Head of caudate nucleus (tissue), 42 donors: ENCODE data around the gene GPRIN1.

Source experiments
- DNase-seq, 42 donors: peaks; one replicate each; pipeline versions ENCODE4 v3.0.0 to v3.0.0-alpha.2; 2020 to 2021; ENCODE audit warnings: mixed read lengths in 7 of 42
- intact Hi-C: fragments of 100-400 bp; cut with DNase I; formaldehyde crosslinking; loops from one replicate; pipeline ENCODE4 v1.15.0; 2022

Gene GPRIN1

DNA sequence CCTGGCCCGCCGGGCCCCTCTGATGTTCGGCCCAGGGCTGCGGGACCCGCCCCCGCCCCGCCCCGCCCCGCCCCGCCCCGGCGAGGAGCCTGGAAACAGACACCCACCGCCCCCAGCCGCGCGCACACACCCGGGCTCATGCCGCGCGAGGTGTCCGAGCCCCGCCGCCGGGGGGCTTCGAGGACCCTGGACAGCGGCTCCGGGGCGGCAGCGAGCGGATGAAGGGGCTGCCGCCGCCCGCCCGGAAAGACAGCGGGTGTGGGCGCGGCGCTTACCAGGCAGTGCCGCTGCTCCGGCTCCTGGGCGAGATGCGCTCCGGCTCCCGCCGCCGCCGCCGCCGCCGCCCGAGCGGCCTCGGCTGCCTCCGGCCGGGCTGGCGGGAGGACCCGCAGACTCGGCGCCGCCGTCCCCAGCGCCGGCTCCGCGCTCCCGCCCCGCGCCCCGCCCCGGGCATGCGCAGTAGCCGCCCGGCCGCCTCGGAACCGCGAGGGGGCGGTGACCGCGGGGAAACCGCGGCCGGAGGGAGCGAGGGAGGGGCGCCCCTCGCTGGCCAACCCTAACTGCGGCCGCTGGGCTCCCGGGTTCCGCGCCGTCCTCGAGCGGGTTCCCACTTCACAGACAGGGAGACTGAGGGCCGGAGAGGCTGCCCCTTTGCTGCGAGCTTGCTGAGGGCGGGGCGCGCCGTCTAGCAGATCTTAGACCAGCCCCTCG is at the start of gene GPRIN1:
GPRIN1 (minus strand) TSS at position 433 of the 711 bp plus-strand sequence. CDS start 10,322 bp downstream, outside the sequence.
- peak in 36 of 42 donors; percentile 28 to 86 (median 62) for DNase-seq
- intact Hi-C loops, result no loop called here

DNA sequence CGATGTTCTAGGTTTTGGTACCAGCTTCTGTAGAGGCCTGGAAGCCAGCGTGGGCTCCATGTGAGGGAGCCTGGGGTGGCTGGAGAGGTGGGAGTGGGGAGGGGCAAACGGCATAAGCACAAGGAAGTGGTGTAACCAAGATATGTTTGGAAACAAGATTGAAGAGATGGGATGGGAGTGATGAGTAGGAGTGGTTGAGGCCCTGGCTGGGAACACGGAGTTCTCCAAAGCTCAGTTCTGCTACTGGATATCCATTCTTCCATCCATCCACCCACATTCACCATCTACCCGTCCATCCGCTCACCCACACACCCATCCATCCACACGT is 49.5 kb upstream of the GPRIN1 start:
- intact Hi-C loops, result loop anchor here (10.0 kb wide), 1 partner anchor 295 kb away; no protein-coding TSS in a partner anchor

DNA sequence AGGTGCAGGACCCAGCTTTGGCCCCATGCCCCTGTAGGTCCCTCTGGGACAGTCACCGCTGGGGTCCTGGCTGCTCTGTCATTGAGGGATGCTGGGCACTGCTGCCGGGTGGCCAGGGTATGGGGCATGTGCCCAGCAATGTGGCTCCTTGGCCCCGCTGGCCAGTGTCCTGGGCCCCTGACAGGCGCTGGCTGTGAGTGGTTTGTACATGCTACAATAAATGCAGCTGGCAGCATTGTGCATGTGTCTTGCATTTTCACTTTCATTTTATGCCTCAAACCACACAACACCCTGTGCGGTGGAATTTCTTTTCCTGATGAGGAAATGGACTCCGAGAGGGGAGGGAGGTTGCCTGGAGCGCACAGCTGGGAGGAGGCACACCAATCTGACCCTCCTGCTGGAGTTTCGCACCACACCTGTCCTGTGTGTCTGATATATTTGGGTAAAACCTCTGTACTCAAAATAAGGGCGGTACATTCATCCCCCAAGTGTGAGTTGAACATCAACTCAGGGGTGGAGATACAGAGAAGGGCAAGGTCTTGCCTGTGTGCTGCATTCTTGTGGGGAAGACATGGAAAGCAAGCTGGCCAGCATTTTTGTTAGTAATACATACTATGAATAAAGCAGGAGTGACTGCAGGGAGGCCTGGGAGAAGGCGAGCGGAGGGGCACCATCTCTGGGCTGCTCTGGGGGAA is 49.0 kb upstream of the GPRIN1 start:
- intact Hi-C loops, result loop anchor here (10.0 kb wide), 1 partner anchor 296 kb away; no protein-coding TSS in a partner anchor
- DNase-seq, result no peak

More for the DNA sequence above, 49.5 kb upstream of the GPRIN1 start:
- no peak for DNase-seq

DNA sequence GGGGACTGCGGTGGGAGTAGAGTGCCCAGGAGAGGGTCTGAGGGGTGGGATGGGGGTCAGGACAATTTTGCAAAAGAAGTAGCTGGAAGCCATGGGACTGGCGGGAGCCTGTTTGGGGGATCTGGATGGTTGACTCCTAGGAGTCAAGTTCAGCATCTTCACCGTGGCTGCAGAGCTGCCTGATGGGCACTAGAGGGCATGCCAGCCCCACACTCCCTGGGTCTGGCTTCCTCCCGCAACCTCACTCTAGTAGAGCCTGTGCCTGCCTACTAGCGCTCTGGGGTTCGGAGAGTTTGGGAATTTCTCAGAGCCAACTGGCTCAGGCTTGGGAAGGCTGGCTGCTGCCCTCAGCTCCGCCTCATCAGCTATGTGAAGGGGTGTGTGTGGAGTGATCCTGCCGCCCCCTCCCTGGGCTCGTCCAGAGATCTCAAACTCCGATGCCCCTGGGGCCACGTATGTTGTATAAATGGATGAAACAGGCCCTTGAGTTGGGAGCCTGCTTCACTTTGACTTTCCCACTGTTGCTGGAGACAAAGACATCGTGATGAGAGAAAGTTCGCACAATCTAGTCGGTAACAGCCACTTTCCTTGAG is 48.1 kb upstream of the GPRIN1 start:
- peak; percentile 63 to 93 (median 80) for DNase-seq
- intact Hi-C loops, result loop anchor here (10.0 kb wide), 1 partner anchor 297 kb away; no protein-coding TSS in a partner anchor

DNA sequence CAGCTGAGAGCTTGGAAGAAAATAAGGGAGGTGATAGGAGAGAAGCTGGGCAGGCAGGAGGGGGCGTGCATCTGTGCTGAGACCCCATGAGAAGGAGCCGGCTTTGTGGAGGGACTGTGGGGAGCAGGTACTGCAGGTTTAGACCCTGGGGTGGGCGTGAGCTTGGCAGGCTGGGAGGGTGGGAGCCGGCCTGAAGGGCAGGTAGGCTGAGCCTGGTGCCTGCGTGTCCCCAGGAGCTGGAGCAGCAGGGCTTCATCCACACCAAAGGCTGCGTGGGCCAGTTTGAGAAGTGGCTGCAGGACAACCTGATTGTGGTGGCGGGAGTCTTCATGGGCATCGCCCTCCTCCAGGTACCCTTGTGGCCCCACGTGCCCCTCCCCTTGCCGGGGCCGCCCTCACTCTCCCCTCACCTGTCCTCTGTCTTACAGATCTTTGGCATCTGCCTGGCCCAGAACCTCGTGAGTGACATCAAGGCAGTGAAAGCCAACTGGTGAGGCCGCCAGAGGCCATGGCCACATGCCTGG is 46.6 kb upstream of the GPRIN1 start:
- DNase-seq, result no peak

DNA sequence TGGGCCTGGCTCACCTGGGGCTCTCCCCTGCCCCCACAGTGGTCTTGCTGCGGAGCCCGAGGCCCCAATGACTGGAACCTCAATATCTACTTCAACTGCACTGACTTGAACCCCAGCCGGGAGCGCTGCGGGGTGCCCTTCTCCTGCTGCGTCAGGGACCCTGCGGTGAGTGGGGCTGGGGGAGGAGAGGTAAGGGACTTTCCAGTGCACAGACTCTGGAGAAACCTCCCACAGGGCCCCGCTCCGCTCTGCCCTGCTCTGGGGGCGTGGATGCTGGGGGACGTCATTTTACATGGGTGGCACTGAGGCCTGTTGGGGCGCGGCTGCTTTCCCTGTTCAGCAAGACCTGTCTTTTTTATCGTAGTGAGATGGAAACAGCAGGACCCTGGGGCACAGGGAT is 44.9 kb upstream of the GPRIN1 start:
- DNase-seq, result no peak
- intact Hi-C loops, result loop anchor here (10.0 kb wide), 1 partner anchor 300 kb away; no protein-coding TSS in a partner anchor

More for the DNA sequence above, 46.6 kb upstream of the GPRIN1 start:
- intact Hi-C loops, result loop anchor here (10.0 kb wide), 1 partner anchor 298 kb away; no protein-coding TSS in a partner anchor

DNA sequence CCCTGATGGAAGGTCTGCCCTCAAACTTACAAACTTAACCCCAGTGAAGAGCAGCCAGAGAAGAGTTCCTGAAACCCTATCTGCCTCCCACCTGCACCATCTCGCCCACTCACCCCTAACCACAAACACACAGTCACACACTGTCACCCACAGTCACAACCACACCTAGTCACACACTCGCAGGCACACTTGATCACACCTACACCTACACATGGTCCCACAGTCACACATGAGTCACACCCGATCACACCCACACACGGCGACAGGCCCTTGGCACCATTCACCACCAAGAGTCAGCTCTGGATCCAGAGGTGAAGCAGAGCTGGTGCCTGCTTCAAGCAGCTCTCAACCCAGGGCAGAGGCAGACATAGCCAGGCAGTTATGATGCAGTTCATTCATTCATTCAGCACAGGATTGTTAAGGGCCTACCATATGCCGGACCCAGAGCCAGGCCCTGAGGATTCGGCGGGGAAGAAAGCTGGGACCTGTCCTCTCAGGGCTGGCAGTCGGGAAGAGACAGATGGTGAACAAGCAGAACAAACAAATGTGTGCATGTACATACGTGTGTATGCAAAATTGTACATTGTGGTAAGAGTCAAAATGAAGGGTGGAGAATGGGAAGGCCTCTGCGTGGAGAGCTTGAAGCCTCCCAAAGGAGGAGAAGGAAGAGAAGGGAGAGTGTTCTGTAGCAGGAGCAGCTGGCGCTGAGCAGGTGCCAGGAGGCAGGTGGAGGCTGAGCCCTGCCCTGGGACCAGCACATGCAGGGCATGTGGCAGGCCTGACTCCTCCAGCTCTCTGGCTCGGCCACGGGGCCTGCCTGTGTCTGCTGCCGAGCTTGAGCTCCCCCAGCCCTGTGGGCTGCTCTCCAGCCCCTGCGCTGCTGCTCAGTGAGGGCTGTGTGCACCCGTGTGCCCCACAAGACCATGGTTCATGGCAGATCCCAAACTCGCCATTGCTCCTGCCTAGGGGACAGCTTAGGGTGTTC is 43.7 kb upstream of the GPRIN1 start:
- intact Hi-C loops, result loop anchor here (10.0 kb wide), 1 partner anchor 301 kb away; no protein-coding TSS in a partner anchor
- peak; percentile 30 to 89 (median 71) for DNase-seq

DNA sequence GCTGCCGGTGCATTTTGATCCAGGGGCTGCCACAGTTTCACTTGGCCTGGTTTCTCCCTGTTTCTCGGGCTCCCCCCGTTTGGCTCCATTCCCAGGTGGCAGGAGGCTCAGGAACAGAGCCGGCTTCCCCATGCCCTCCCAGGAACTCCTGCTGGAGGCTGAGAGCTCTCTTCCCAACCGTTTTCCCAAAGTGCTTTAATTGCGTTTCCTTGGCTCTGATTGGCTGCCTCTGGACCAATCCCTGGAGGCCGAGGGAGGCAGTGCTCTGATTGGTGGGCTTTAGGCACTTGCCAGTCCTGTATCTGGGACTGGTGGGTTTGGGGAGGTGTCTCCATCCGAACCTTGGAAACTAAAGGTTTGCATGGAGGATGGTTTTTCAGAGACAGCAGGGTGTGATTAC is 42.2 kb upstream of the GPRIN1 start:
- intact Hi-C loops, result loop anchor here (10.0 kb wide), 1 partner anchor 303 kb away; no protein-coding TSS in a partner anchor

DNA sequence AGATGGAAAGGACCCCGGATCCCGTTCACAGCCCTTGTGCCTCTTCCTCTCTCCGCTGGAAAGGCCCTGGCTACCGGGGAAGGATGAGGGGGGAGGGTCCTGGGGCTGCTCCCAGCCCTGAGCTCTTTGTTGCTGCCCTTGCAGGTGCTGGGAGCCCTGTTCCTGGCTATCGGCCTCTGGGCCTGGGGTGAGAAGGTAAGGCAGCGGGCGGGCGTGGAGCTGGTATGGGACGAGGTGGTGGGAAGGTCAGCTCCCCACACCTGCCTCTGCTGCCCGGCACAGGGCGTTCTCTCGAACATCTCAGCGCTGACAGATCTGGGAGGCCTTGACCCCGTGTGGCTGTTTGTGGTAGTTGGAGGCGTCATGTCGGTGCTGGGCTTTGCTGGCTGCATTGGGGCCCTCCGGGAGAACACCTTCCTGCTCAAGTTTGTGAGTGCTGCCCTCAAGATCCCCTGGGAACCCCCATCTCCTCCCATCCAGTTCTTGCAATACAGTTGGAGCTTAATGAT is 41.6 kb upstream of the GPRIN1 start:
- intact Hi-C loops, result loop anchor here (10.0 kb wide), 1 partner anchor 303 kb away; no protein-coding TSS in a partner anchor
- no peak for DNase-seq

More for the DNA sequence above, 42.2 kb upstream of the GPRIN1 start:
- peak in 23 of 42 donors; percentile 20 to 70 (median 48) for DNase-seq

DNA sequence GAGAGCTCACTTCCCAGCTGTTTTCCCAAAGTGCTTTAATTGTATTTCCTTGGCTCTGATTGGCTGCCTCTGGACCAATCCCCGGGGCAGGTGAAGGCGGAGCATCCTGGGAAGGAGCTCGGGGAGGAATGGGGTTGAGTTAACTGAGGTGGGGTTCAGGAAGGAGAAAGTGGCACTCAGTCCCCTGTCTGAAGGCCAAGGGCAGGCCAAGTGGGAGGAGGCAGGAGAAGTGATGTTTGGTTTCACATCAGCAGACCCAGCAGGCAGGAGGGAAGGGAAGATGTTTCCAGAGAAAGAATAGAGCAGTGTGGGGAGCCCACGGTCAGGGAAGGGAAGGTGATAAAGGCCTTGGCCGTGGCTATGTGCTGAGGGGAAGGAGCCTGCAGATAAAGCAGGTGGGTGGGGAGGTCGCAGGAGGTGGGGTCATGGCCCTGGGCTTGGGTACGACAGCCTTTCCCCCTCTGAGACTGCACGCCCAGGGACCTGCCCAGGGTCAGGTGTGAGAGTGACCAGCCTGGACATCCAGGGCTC is 40.5 kb upstream of the GPRIN1 start:
- peak in 35 of 42 donors; percentile 20 to 78 (median 56) for DNase-seq
- intact Hi-C loops, result loop anchor here (10.0 kb wide), 1 partner anchor 304 kb away; no protein-coding TSS in a partner anchor

DNA sequence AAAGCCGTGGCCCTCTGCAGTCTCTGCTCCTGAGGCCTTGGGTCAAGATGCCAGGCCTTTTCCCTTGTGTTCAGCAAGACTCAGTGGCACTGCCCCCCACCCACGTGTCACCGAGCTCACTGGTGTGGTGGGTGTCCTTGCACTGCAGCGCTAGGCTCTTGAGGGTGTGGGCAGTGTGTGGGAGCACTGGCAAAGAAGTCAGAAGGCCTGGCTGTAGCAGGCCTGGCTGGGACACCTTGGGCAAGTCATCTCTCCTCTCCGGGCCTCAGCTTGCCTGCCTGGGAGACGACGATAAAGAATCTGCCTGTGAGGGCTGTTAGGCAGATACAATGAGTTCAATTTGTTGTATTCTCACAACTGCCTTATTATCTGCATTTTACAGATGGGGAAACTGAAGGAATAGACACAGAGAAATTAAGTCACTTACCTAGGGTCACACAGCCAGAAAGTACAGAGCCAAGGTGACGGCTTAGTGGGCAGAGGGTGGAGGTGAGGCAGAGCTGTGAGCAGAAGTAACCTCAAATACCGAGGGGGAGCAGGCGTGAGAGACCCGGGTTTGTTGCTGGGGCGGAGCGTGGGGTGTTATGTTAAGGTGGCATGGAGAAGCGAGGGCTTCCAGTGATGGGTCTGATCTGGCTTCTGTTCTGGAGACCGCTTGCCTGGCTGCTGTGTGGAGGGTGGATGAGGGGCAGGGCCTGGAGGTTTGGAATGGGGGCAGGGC is 38.7 kb upstream of the GPRIN1 start:
- DNase-seq, result no peak
- intact Hi-C loops, result no loop called here

DNA sequence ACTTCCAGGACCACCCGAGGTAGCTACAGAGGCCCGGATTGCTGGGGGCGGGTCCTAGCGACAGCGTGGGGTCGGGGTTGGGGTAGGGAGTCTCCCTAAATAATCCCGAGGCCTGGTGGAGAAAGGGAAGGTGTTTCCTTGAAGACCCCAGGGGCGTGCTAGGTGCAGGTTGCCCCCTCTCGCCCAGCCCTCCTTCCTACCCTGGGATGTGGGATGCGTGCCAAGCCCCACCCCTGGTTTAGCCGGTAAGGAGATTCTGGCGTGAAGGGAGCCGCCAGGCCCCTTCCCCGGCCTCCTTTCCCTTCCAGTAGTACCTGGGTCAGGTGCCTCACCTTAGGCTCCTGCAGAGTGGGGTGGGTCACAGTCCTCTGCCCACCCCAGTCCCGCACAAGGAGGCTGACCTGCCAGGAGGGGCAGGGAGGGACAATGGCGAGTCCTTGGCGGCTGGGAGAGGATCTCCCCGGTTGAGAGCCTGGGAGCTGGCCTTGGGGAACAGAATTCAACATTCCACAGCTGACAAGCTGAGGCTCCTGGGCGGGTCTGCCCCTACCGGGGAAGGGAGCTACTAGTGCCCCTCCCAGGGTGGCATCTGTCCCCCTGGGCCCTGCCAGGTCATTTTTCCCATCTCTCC is 38.0 kb upstream of the GPRIN1 start:
- intact Hi-C loops, result no loop called here
- peak in 21 of 42 donors; percentile 23 to 61 (median 39) for DNase-seq

DNA sequence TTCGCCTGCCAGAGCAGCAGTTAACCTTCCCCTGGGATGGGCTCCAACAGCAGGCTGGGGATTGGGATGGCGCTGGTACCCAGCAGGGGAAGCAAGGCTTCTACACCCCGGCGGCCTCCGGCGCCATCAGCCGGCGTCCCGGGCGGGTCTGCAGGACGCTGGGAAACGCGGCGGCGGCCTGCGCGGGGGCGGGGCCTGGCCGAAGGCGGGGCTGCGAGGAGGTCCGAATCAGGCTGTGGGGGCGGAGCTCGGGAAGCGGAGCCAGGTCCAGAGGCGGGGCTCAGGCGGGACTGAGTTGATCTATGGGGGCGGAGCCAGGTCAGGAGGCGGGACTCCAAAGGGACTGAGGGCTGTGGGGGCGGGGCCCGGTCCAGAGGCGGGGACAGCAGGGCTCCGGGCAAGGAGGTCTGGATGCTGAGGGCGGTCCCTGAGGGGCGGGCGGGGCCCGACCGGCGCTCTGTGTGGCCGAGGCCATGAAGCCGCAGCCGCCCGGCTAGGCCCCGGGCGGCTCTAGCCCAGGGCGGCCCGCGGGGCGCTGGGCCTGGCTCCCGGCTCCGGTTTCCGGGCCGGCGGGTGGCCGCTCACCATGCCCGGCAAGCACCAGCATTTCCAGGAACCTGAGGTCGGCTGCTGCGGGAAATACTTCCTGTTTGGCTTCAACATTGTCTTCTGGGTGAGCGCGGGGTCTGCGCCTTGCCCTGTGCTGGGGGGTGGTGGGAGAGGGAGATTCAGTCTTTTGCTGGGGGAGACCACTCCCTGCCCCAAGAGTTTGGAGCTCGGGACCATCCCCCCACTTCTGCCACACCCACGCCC is 37.3 kb upstream of the GPRIN1 start, which contains the start of gene TSPAN17:
TSPAN17 (plus strand) TSS at position 455 of the 813 bp plus-strand sequence; CDS start at position 587, 132 bp downstream.
- peak; percentile 99 to 100 (median 100) for DNase-seq
- intact Hi-C loops, result no loop called here

DNA sequence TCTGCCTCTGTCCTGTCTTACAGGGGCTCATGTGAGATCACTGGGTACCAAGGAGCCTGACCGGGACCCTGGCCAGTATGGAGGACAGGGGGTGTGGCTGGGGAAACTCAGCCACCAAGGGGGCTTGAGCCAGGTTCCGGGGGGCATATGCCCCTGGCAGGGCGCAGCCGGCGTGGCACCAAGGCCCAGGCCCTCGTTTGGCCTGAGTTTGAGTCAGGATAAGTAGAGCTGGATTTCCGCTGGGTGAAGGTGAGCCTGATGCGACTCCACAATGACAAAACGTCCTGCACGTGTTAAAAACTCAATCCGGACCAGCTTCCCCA is 36.7 kb upstream of the GPRIN1 start:
- intact Hi-C loops, result no loop called here
- peak in 3 of 42 donors; percentile 30 to 43 (median 37) for DNase-seq

DNA sequence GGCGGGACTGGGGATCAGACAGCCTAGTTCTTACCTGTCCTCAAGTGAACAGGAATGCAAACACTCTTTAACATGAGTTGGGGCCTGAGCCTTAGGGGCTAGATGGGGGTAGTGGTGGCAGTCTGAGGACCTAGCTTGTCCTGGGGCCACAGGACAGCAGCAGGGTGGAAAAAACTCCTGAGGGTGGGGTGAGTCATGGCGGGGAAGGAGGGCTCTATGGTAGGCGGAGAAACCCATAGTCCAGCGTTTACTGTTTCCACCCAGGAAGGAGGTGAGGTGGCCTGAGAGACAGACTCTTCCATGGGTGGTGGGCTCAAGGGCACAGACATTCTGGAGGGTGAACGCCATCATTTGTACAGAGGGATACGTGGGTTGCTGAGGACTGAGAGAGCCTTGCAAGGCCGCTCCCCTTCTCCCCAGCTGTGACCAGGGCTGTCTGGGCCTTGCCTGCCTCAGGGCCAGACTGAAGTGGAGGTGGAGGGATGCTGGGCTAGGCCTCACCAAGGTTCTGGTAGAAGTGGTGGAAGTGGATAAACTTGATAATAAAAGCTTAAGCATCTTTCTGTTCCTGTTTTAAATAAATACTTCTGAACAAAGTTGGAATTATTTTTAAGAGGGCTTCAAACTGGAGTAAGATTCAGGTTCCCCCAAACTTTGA is 36.2 kb upstream of the GPRIN1 start:
- intact Hi-C loops, result no loop called here
- DNase-seq, result no peak
